Measurements from ENCODE around the gene COG2. TPM values are rescaled to one million over a fixed set of nuclear protein-coding genes. Genes with fewer than 3 reads are reported as not detected.
"Not testable (repeated sequence)": the region's sequence is repeated elsewhere in the genome, so short reads cannot be mapped to it uniquely, and the experiment has no call there.

Gene COG2
- total RNA-seq, 2 donors from 2014 or later: 45.3 to 53.5 TPM

DNA sequence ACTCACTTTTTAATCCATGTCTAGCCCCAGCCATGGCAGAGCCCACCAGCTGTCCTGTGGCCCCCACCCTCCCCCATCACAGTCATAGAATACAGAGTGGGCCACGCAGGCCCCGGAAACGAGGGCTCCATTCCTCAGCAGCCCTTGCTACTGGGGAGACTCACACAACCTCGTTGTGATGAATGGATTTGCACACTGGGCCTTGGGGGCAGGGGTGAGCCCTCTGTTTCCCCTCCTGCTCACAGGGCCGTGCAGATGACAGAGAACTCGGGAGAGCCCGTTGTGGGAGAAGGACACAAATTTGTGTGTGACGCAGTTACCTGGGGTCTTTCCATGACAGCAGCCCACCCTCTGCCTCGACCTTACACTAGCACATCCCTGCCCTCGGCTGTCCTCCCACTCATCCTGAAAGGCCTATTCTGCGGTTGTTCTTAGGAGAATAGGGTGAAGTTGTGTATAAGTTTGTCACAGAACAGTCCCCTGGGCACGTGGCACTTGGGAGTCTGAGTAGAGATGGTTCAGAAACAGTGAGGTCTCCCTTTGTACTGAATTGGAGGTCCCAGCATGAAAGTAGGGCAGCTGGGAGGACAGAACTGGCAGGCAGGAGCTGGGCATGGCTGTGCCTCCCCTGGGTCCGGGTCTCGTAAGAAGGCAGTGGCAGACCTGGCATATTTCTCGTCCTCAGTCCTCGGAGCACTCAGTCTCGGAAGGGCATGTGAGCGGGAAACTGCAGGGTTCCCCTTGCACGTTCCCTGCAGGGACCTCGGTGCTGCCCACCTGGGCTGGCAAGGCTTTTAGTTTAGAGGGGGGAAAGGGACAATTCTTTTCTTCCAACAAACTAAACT, 64.8 kb downstream of the COG2 start:
- intact Hi-C loops (cut with DNase I, micrococcal nuclease): no loop called here
- DNase-seq: no peak
- no peak for ATAC-seq

DNA sequence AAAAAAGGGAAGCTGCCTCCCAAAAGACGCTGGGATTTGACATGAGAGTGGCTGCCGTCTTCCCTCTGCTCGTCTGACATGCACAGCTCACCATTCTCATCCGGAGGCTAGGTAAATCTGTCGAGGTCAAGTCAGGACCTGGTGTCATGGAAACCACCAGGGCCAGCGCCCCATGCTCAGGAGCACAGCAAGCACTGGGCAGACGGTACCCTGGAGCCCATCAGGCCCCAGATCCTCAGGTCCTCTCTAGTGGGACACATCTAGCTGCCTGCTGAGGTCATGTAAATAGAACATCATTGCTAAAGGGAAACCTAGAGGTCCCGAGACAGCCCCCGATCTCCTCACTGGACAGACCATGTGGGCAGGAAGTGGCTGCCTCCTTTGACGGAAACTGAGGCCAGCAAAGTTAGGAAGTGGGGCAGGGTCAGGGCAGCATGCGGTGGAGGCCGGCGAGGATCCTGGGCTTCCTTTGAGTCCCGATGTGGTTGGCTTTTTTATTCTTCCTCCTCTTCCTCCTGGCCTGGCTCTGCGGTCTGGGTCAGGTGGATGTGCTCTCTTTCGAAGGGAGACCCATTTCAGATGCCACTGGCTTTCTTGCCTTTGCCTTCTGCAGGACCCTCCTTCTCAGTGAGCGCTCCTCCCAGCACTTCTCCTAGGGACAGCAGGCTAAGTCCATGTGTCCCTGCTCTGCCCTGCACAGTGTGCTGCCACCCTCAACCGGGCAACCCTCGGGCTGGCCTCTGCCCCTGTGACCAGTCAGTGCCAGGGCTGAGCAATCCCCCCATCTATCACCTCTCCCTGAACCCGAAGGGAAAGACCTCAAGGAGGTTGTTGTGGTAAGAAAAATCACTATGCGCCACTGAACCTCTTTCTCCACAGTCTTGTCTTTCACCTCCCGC, 65.7 kb downstream of the COG2 start:
- ATAC-seq (peak; percentile 1), DNase-seq (no peak)
- intact Hi-C loops (cut with DNase I, micrococcal nuclease): no loop called here

DNA sequence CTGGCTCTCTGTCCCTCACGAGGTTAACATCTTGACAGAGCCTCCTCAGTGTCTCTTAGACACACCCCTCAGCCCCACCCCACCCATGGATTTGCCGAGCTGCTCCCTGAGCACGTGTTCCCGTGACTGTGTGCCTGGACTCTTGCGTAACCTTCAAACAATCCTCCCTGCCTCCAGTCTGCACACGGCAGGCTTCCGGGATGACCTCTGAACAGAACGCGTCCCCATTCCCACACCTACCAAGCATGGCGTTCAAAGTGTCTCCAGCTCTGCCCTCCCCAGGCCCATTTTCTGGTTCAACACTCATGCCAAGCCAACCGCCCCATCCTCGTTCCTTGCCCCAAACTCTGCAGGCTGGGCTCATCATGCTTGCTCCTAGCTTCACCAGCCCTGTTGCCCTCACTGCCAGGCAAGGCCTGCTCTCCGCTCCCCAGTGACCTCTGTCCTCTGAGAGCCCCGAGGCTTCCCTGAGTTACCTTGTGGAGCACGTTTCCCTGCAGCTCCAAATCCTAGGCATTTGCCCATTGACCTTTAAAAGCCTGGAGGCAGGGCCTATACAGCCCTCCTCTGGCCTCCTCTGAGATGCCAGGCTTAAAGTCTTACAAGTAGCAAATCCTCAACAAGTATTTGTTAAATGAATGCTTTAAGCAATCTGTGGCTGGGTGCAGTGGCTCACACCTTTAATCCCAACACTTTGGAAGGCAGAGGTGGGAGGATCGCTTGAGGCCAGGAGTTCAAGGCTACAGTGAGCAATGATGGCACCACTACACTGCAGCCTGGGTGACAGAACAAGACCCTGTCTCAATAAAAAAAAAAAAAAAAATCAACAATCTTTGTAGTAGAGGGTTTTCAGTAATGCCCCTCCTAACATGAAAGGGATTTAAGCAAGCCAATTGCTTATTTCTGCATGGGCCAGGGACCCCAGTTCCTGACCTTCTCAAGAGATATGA, 66.6 kb downstream of the COG2 start:
- intact Hi-C loops (cut with DNase I, micrococcal nuclease): no loop called here
- DNase-seq: peak; percentile 87 to 95
- peak; percentile 95 for ATAC-seq

DNA sequence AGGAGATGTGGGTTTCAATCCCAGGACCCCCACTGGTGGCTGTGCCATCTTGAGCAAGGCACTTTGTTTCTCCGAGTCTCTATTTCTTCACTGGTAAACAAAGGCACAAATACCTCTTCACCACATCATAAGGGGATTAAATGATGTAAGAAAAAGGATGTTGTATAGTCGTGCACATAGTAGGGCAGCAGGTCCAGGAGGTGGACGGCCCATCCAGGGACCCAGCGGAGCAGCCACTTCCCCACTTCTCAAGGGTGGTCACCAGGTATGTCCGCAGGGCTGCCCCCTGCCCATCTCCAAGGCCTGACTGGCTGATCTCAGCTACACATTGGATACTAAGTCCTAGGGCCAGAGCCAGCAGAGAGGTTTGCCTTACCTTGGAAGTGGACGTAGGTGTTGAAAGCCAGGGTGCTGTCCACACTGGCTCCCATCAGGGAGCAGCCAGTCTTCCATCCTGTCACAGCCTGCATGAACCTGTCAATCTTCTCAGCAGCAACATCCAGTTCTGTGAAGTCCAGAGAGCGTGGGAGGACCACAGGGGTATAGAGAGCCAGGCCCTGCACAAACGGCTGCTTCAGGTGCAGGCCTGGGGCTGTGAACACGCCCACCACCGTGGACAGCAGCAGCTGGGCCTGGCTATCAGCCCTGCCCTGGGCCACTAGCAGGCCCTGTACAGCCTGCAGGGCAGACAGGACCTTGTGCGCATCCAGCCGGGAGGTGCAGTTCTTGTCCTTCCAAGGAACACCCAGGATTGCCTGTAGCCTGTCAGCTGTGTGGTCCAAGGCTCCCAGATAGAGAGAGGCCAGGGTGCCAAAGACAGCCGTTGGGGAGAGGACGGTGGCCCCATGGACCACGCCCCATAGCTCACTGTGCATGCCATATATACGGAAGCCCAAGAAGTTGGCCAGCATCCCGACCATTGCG, 67.6 kb downstream of the COG2 start:
- DNase-seq (no peak), ATAC-seq (no peak)
- intact Hi-C loops (cut with DNase I, micrococcal nuclease): no loop called here

DNA sequence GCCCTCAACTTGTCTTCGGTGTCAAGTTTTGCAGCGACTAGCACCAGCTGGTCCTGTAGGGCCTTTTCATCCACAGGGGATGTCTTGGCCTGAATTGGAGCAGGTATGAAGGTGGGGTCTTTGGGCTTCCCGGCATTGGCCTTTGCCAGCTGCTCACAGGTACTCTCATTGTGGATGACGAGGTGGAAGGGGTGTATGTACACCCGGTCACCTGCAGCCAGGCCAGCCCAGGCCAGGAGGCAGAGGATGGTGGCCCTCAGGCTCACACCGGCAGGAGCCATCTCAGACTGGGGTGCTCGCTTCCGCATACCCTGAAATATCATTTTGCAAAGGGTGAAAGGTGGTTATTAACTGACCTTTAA, 68.2 kb downstream of the COG2 start:
- no peak for ATAC-seq
- no peak for DNase-seq
- intact Hi-C loops (cut with DNase I, micrococcal nuclease): no loop called here

DNA sequence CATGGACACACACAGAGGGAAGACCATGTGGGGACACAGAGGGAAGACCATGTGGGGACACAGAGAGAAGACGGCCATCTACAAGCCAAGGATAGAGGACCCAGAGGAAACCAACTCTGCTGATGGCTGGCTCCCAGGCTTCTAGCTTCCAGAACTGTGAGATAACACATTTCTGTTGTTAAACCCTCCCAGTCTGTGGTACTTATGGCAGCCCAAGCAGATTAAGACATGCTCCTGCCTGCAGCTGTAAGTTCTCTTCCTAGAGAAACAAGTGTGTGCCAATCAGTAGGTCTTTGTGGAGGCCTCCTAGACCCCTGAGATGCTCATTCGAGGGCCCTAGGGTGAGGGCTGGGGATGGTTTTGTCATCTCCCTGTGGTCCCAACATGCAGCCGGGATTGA, 69.0 kb downstream of the COG2 start:
- ATAC-seq: no peak
- intact Hi-C loops (cut with DNase I, micrococcal nuclease): no loop called here
- no peak for DNase-seq

DNA sequence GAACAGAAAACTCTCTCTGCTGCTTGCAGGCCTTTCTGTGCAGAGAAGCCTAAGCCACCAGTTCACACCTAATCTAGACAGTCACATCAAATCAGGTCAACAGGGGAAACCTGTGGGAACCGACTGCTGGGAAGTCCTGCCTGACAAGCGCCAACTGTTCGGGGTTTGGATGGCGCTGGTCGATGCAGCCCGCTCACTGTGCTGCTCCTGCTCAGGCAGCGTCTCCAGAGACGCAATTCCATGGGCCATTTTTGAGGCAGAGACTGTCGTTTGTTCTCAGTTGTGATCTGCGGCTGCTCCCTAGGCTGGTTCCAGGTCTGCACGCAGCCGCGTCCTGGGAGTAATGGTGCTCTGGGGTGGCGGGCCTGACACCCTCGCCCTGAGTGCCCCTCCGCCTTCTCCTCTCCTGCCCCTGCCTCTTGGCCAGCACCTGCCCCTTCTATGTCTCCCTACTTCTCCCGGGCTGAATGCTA, 70.2 kb downstream of the COG2 start:
- ATAC-seq: no peak
- intact Hi-C loops (cut with DNase I, micrococcal nuclease): no loop called here
- DNase-seq: no peak

DNA sequence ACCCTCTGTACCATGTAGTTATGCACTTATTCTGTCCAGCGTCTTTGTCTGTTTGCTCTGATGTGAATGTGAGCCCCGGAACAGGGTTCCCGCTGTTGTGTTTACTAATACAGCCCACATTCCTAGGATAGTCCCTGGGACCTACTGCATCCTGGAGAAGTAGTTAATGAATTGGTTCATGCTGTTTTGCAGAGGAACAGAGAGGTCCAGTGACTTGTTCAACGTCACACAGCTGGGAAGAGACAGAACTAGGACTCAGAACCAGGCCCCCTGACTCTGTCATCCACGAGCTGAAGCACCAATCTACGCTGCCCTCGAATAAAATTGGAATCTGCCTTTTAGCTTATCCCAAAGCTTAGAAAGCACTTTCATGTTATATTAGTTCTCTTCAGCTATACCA, 70.9 kb downstream of the COG2 start:
- intact Hi-C loops (cut with DNase I, micrococcal nuclease): no loop called here
- ATAC-seq: no peak

DNA sequence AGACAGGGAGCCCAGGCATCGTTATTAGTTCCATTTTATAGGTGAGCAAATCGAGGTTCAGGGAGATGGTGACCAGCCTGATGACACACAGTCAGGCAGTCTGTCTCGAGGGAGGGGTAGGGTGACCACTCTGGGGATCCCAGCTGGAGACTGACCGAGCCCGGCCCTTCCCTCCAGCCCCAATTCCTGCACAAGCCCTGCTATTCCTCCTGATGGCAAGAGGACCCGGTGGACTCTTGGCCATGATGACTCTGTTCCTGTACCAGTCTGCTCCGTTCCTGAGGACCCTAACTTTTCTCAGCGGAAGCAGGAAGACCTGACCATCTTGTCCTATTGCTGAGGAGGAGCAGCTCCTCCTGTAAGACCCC, 71.2 kb downstream of the COG2 start:
- intact Hi-C loops (cut with DNase I, micrococcal nuclease): no loop called here
- ATAC-seq (no peak), DNase-seq (no peak)

More for the DNA sequence above, 70.9 kb downstream of the COG2 start:
- DNase-seq: no peak

DNA sequence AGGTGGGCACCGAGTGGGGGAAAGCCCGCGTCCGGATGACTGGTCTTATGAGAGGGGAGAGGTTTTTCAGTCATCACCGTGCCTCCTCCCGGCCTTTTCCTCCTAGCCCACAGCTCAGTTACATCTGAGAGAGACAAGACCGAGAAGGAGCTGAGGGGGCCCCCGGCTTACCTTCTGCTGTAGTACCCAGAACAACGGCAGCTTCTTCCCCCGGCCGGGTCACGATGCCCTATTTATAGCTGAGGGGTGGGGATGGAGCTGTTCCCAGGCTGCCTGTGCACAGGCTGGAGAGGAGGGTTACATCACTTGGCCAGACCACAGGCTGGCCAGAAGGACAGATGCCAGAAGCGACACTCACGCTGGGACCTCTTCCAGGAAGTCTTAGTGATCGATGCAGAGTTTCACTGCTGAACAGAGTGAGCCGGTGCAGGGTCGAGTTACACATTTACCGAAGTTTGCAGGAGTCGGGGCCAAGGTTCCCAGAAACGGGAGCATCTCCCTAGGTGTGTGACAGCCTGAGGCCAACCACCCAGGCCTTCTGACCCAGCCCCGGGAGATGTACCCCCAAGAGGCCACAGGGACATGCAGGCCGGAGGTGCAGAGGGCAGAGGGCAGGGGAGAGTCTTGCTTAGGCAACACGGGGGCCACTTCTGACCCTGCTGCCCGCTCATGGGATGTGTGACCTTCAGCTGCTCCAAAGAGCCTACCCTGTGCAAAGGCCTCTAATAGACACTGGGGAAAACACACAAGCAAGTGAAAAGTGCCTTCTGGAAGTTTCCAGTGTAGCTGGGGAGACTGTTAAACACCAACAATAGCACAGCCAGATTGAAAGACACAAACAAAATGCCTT, 71.9 kb downstream of the COG2 start, which contains the start of gene AGT:
TSS of gene AGT (minus strand) at position 208 of the 850 bp plus-strand sequence. CDS start 3,299 bp downstream, outside the sequence.
- DNase-seq (peak; percentile 22 to 43), ATAC-seq (peak; percentile 53)
- intact Hi-C loops (cut with DNase I, micrococcal nuclease): no loop called here

DNA sequence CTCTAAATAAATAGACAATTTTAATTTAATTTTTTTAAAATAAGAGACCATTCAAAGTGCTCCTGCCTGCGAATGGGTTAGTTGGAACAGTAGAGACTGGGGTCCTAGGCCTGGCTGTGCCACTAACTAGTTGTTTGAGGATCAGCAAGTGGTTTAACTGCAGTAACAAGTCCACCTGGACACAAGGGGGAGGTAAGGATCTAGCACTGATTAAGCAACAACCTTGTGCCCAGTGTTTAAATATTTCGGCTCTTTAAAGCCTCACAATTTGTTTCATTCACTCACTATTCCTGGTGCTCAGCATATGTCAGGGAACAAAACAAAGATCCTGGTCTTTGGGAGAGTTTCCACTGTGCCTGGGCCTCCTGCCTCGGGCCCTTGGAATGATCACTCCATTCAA, 73.2 kb downstream of the COG2 start:
- DNase-seq: no peak
- no peak for ATAC-seq
- intact Hi-C loops (cut with DNase I, micrococcal nuclease): no loop called here

DNA sequence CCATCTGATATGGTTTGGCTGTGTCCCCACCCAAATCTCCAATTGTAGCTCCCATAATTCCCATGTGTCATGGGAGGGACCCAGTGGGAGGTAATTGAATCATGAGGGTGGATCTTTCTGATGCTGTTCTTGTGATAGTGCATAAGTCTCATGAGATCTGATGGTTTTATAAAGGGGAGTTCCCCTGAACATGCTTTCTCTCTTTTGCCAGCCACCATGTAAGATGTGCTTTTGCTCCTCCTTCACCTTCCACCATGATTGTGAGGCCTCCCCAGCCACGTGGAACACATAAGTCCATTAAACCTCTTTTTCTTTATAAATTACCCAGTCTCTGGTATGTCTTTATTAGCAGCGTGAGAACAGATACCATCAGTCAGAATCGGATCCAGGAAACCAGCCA, 74.2 kb downstream of the COG2 start:
- ATAC-seq; DNase-seq; intact Hi-C loops (cut with DNase I, micrococcal nuclease): not testable (repeated sequence)

DNA sequence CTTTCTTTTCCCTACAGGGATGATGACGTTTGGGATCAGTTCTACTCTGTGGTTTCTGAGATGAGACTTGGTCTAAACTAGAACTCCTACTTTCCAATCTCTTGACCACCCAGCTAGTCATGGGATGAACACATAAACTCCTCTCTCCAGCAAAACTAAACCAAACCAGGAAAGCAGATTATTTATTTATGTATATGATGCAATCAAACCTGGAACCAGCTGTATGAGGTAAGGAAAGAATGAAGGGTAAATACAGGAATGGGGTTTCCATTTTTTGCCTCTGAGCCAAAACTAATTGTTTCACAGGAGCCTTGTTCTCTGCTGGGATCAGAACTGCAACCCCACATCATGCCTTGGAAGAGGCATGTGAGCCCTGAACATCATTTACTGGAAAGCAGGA, 75.0 kb downstream of the COG2 start:
- DNase-seq (no peak), ATAC-seq (no peak)
- intact Hi-C loops (cut with DNase I, micrococcal nuclease): no loop called here

DNA sequence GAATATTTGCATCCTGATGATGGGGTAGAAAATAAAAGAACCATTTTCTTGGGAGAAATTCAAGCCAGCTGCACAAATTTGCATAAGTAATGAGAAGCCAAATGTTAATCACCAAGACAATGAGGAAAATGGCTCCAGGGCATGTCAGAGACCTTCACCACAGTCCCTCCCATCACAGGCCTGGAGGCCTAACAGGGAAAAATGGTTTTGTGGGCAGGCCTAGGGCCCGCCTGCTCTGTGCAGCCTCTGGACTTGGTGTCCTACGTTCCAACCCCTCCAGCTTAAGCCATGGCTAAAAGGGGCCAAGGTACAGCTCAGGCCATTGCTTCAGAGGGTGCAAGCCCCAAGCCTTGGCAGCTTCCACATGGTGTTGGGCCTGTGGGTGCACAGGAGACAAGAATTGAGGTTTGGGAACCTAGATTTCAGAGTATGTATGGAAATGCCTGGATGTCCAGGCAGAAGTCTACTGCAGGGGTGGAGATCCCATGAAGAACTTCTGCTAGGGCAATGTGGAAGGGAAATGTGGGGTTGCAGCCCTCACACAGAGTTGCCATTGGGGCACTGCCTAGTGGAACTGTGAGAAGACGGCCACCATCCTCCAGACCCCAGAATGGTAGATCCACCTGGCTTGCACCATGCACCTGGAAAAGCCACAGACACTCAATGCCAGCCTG, 79.7 kb downstream of the COG2 start:
- ATAC-seq; DNase-seq; intact Hi-C loops (cut with DNase I, micrococcal nuclease): not testable (repeated sequence)

DNA sequence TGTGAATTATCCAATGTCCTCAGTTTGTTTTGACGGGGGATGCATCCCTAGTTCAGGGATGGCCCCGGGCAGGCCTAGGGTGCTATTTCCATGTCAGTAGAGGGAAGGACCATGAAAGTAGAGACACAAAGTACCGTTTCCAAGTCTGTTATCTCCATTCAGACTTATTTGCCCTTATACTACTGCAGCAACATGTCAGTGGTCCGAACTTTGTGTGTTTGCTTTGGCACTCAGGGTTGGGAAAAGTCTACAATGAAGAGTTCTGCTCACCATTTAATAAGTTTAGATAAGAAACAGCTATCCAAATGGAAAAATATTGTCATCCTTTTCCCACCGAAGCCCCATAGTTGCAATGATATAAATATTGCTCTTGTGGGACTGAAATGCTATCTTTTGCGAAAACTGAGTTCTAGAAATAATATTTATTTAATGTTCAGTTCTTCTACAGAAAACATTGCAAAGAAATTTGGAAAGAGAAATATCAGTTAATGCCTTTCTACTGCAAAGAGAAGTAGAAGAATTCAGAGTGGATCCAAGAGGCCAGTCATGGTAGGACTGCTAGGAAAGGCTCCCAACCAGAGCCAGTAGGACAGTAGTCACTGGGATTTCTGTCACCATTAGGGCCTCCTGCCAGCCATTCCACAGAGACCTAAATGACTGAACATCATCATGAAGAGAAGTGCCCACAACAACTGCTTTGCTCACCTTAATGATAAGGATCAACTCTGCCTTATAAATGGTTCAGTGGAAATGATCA, 83.2 kb downstream of the COG2 start:
- no peak for ATAC-seq
- DNase-seq: no peak
- intact Hi-C loops (cut with DNase I, micrococcal nuclease): no loop called here
